Naive thymus-derived CD8-positive, alpha-beta T cell (primary cell): ENCODE measurements around the gene ARHGEF12. TPM values are rescaled to one million over a fixed set of nuclear protein-coding genes. Genes with fewer than 3 reads are reported as not detected.

ENCODE experiments used
- ATAC-seq, 2 donors: fragments of 150-1000 bp; cut with Tn5 transposase in 1 of 2; sonication (Bioruptor Pico), chemical (Tn5 transposase) in 1 of 2; 1 replicate in 1 of 2; 2 replicates in 1 of 2; pipeline ENCODE4 v1.10.0; 2021; ENCODE audit warnings: mild to moderate bottlenecking in 2 of 2, moderate library complexity in 2 of 2
- POLR2A ChIA-PET: fragments of 350-600 bp; sonication (Branson Sonifier 250); formaldehyde crosslinking; loops from one replicate; lab custom pipeline; 2021; ENCODE audit warnings: antibody characterized with exemption; lab: Charles Lee
- DNase-seq, 10 donors: peaks; one replicate each; pipeline versions ENCODE4 v3.0.0 to v3.0.0-alpha.2; 2020 to 2022
- H3K27ac Mint-ChIP-seq, 10 donors: one replicate each; pipeline ENCODE4 v1.8.0; 2020 to 2022; ENCODE audit warnings: mild to moderate bottlenecking in 10 of 10, mixed read lengths in 10 of 10, moderate library complexity in 4 of 10, inconsistent platforms in 1 of 10
- H3K27me3 Mint-ChIP-seq, 5 donors: one replicate each; pipeline ENCODE4 v1.8.0; 2021 to 2022; ENCODE audit warnings: mixed read lengths in 5 of 5
- H3K36me3 Mint-ChIP-seq, 3 donors: one replicate each; pipeline ENCODE4 v1.8.0; 2020 to 2022; ENCODE audit warnings: mixed read lengths in 3 of 3, mild to moderate bottlenecking in 2 of 3, inconsistent platforms in 1 of 3
- H3K4me1 Mint-ChIP-seq, 4 donors: one replicate each; pipeline ENCODE4 v1.8.0; 2021 to 2022; ENCODE audit warnings: mixed read lengths in 4 of 4
- H3K4me3 Mint-ChIP-seq, 10 donors: one replicate each; pipeline ENCODE4 v1.8.0; 2020 to 2022; ENCODE audit warnings: mild to moderate bottlenecking in 10 of 10, mixed read lengths in 10 of 10, moderate library complexity in 6 of 10, inconsistent platforms in 1 of 10
- H3K9me3 Mint-ChIP-seq, 9 donors: one replicate each; pipeline ENCODE4 v1.8.0; 2020 to 2022; ENCODE audit warnings: mixed read lengths in 9 of 9, mild to moderate bottlenecking in 3 of 9, inconsistent platforms in 1 of 9, moderate library complexity in 1 of 9
- polyA plus RNA-seq, 3 donors: library from polyadenylated mRNA; unstranded; fragments of 300-500 nt; fragmentation: Illumina TruSeq; gene quantifications; one replicate each; pipeline ENCODE4 v1.2.3, GENCODE V29; 2021
- total RNA-seq, 8 experiments: library from RNA in 2 of 8; stranded (reverse) in 2 of 8; gene quantifications; one replicate each; pipeline ENCODE4 v1.2.3 and lab custom pipeline; 2021 to 2026

The ARHGEF12 gene
- total and polyA plus RNA-seq, 5 experiments from 2014 or later: 0.76 to 5.4 (median 1.4) TPM

DNA sequence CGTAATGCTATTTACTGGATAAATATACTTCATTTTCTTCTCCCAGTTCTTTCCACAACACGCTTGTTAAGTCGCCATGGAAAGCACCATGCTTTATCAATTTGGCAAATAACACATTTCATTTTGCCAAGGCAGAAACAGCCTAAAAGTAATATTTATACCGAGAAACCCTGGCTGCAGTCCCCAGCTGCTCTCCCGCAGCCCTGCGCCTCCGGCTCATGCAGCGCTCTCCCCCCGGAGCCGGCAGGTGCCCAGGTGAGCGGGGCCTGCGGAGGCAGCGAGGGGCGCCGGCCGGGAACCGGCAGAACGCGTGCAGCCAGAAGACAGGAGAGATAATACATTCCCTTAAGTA lies 681 bp upstream of the ARHGEF12 start:
- Mint-ChIP-seq H3K36me3 (peaks cover 0 to 15% (median 4%) of the 10 kb centered on the region in 3 donors), H3K27ac (peak overlapping the region in 1 of 10 donors; percentile 14), H3K4me1 (peaks cover 15 to 39% (median 29%) of the 10 kb centered on the region in 4 donors), H3K4me3 (peak overlapping the region; percentile 52 to 84 (median 79)), H3K9me3 (peaks cover 0 to 4% (median 0%) of the 10 kb centered on the region in 9 donors), H3K27me3 (peaks cover 30 to 73% (median 55%) of the 10 kb centered on the region in 5 donors)
- DNase-seq (peak in 4 of 10 donors; percentile 16 to 45 (median 23)), ATAC-seq (peak; percentile 48 to 52)
- POLR2A ChIA-PET: interaction anchor here (1.1 to 1.3 kb wide), 2 partner anchors 10 to 349 kb away, joined by 3 to 6 read pairs; no protein-coding TSS in a partner anchor

DNA sequence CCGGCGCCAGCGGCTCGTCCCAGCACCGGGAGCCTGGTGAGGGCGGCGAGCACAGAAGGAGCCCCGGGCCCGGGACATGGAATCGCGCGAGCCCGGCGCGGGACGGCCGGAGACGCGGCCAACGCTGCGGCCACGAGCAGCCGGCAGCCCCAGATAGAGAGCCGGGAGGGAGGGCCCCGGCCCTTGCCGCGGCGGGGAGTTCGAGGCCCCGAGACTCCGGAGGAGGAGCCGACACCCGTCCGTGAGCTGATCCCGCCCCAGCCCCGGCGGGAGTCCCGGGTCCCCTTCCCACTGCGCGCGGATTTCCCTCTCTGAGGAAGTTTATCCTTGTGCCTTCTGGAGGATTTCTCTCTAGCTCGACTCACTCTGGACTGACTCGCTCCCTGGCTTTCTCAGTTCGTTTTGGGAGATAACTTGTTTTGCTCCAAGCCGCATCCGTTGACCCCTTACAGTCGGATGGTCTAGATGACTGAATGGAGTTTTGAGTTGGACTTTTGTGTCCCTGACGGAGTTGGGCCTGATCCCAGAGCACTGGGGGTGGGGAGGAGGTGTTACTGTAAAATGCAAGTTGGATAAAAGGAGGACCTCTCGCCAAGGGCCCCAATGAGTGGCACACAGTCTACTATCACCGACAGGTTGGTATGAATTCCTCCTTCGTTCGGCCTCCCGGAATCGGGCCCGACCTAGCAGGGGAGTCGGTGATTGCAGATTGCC lies 585 bp downstream of the ARHGEF12 start:
- POLR2A ChIA-PET: no interaction called here
- ATAC-seq (peak; percentile 21 to 22), DNase-seq (peak in 2 of 10 donors; percentile 16 to 19)
- Mint-ChIP-seq H3K4me1 (peaks cover 15 to 39% (median 29%) of the 10 kb centered on the region in 4 donors), H3K9me3 (peaks cover 0 to 4% (median 0%) of the 10 kb centered on the region in 9 donors), H3K4me3 (peak overlapping the region; percentile 78 to 93 (median 87)), H3K27me3 (peaks cover 26 to 69% (median 55%) of the 10 kb centered on the region in 5 donors), H3K27ac (peak overlapping the region in 8 of 10 donors; percentile 35 to 74 (median 60)), H3K36me3 (peaks cover 0 to 17% (median 4%) of the 10 kb centered on the region in 3 donors)

DNA sequence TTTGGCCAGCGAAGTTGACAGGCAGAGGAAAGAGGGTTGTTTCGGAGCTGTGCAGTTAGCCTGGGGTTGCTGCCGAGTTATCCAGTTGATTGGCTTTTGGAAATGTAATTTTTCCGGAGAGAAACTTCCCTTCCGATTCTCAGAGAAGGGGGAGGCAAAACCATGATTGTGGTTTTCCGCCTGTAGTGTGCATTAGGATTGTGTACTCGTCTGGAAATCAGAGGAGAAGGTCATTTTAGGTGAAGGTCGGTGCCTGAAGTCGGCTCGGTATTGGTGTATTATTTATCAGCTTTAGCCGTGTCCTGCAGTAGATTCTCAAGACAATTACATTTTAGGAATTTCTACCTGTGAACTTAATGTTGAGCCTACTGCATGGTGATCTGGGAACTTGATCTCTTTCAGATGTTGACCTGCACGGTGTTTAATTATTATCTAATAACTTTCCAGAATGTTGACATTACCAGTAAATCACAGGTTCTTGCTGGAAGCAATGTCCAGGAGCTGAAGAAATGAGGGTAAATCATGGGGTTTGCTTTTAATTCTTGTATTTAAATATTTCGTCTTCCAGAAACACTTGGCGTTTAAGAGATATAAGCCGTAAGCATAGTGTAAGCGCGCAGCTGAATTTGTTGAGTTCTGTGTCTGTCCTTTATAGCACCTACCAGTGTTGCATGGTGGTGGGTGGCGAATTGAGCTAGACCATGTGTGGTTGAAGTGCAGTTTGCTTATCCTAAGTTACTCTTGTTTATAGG lies 1.3 kb downstream of the ARHGEF12 start:
- peaks cover 17 to 39% (median 31%) of the 10 kb centered on the region in 4 donors for H3K4me1 Mint-ChIP-seq
- peaks cover 0 to 9% (median 0%) of the 10 kb centered on the region in 9 donors for H3K9me3 Mint-ChIP-seq
- peak overlapping the region in 3 of 10 donors; percentile 3 to 69 (median 48) for H3K27ac Mint-ChIP-seq
- no peak for DNase-seq
- POLR2A ChIA-PET: interaction anchor here (1.0 kb wide), 1 partner anchor 9 kb away, joined by 3 read pairs; no protein-coding TSS in a partner anchor
- peaks cover 31 to 69% (median 58%) of the 10 kb centered on the region in 5 donors for H3K27me3 Mint-ChIP-seq
- no peak for ATAC-seq
- peaks cover 0 to 22% (median 4%) of the 10 kb centered on the region in 3 donors for H3K36me3 Mint-ChIP-seq
- H3K4me3 Mint-ChIP-seq: peak overlapping the region; percentile 78 to 93 (median 87)

DNA sequence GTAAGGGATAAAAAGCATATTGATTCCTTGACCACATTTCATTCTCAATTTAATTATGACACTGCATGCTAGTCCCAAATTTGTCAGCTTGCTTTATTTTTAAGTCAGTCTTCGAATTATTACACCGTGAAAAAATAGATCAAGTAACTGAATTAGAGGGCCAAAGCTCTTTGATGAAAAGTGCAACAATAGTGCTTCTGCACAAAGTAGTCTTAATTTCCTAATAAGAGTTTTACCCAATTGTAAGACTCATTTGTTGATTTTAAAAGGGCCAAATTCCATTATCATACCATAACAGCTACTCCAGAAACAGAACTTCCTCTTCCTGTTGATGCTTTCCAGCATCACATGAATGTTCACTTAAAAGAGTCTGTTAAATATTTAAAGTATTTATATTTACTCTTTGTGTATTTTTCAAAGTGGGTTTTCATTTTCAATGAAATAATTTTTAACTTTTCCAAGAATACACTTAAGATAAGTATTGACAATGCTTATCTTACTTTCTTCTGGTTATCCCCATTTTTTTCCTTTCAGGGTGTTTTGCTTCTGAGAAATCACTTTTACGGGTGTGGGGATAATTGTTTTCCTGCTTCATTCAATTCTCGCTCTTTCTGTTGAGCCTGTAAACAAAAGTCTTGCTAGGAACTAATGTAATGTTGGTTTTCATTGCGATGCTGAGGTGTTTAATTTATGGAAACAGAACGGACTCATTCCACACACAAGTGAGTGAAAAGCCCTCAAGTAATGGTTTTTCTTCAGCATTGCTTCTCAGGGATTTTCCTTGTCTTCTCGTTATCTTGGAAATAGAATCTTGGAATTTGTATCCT lies 2.1 kb downstream of the ARHGEF12 start:
- Mint-ChIP-seq H3K9me3 (peaks cover 0 to 10% (median 0%) of the 10 kb centered on the region in 9 donors), H3K27ac (no peak overlapping the region), H3K27me3 (peaks cover 32 to 64% (median 51%) of the 10 kb centered on the region in 5 donors), H3K4me3 (peak overlapping the region in 8 of 10 donors; percentile 41 to 91 (median 87)), H3K4me1 (peaks cover 17 to 39% (median 31%) of the 10 kb centered on the region in 4 donors), H3K36me3 (peaks cover 0 to 22% (median 4%) of the 10 kb centered on the region in 3 donors)
- POLR2A ChIA-PET: interaction anchor here (1.0 kb wide), 1 partner anchor 8 kb away, joined by 3 read pairs; no protein-coding TSS in a partner anchor
- no peak for DNase-seq
- no peak for ATAC-seq

DNA sequence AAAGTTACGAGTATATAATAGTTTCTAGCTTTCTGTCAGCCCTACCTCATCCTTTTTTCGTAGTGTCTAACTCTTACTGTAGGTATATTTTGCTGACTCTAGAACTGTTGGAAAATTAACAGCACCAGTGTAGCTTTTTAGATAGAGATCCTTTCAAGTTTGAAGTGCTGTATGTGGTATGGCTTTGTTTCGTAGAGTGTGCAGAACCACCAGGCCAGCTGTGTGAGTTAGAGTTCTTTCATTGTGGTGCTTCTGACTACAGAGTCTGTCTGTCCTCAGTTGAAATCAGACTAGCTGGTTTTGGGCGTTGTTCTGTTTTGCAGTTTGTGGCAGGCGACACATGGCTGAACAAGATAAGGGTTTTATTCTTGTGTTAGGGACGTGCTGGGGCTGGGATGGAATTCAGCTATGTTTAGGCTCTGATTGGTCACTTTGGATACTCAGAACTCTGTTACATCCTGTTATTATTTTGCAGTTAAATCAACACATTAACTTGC lies 3.2 kb downstream of the ARHGEF12 start:
- Mint-ChIP-seq H3K27me3 (peaks cover 32 to 59% (median 56%) of the 10 kb centered on the region in 5 donors), H3K9me3 (peaks cover 0 to 10% (median 0%) of the 10 kb centered on the region in 9 donors), H3K4me3 (no peak overlapping the region), H3K4me1 (peaks cover 20 to 48% (median 37%) of the 10 kb centered on the region in 4 donors), H3K36me3 (peaks cover 0 to 22% (median 4%) of the 10 kb centered on the region in 3 donors), H3K27ac (no peak overlapping the region)
- ATAC-seq (peak; percentile 19 to 24), DNase-seq (peak in 2 of 10 donors; percentile 19 to 24)
- POLR2A ChIA-PET: no interaction called here

DNA sequence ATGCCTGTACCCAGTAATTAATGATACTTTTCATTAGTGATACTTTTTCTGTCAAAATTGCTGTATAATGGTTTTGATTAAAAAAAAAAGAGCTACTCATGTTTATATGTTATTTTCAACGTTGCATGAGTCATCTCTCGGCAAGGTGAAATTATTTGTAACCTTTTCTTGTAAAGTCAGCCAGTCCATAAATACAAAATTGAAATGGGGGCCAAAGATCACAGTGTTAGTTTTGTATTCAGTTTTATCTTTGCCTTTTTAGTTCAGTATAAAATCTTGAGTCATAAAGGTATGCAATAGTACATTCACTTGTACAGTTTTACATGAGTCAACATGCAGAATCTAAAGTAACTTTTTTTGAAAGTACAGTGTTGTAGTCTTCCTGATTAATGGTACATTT lies 4.3 kb downstream of the ARHGEF12 start:
- H3K4me1 Mint-ChIP-seq: peaks cover 25 to 50% (median 39%) of the 10 kb centered on the region in 4 donors
- peaks cover 0 to 22% (median 4%) of the 10 kb centered on the region in 3 donors for H3K36me3 Mint-ChIP-seq
- ATAC-seq (no peak), DNase-seq (no peak)
- H3K27ac Mint-ChIP-seq: no peak overlapping the region
- H3K9me3 Mint-ChIP-seq: peaks cover 0 to 10% (median 0%) of the 10 kb centered on the region in 9 donors
- no peak overlapping the region for H3K4me3 Mint-ChIP-seq
- POLR2A ChIA-PET: no interaction called here
- peaks cover 36 to 64% (median 56%) of the 10 kb centered on the region in 5 donors for H3K27me3 Mint-ChIP-seq

DNA sequence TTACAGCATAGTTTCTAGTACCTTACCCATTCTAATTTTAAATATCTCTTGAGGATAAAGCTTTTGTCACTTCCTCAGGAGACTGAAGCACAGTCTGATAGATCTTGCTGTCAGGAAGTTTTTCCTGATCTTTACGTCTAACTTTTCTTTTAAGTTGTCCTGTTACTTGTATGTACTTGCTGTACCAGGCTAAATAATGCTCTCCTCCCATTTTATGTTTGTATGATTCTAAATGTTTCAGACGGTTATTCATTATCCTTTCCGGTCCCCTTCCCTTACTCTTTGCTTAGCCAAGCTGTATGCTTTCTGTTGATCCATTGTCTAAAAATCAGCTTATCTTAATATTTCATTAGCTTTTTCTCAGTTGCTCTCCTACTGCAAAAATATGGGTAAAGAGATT lies 6.0 kb downstream of the ARHGEF12 start:
- DNase-seq (no peak), ATAC-seq (no peak)
- Mint-ChIP-seq H3K4me1 (peaks cover 25 to 51% (median 39%) of the 10 kb centered on the region in 4 donors), H3K27me3 (peaks cover 42 to 74% (median 62%) of the 10 kb centered on the region in 5 donors), H3K9me3 (peaks cover 0 to 10% (median 0%) of the 10 kb centered on the region in 9 donors), H3K36me3 (peaks cover 0 to 18% (median 2%) of the 10 kb centered on the region in 3 donors), H3K4me3 (no peak overlapping the region), H3K27ac (no peak overlapping the region)
- POLR2A ChIA-PET: no interaction called here

DNA sequence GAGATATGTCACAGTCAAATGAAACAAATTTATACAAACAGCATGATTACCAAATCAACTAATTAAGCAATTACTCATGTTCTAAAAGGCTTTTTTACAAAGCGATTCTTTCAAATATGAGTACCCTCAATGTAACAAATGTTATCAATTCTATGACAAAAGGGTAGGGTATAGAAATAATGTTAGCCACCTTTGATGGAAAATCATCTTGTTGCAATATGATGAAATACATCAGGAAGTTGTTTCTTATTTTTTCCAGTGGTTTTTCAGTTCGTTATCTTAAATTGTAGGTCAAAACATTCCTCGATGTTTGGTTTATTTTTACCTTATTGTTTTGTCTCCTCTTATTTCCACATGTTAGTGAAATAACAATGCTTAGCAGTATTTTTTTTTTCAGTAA lies 6.5 kb downstream of the ARHGEF12 start:
- ATAC-seq (no peak), DNase-seq (no peak)
- Mint-ChIP-seq H3K27me3 (peaks cover 43 to 74% (median 61%) of the 10 kb centered on the region in 5 donors), H3K4me3 (no peak overlapping the region), H3K36me3 (peaks cover 0 to 13% (median 0%) of the 10 kb centered on the region in 3 donors), H3K27ac (no peak overlapping the region), H3K4me1 (peaks cover 23 to 47% (median 37%) of the 10 kb centered on the region in 4 donors), H3K9me3 (peaks cover 0 to 10% (median 0%) of the 10 kb centered on the region in 9 donors)
- POLR2A ChIA-PET: no interaction called here

DNA sequence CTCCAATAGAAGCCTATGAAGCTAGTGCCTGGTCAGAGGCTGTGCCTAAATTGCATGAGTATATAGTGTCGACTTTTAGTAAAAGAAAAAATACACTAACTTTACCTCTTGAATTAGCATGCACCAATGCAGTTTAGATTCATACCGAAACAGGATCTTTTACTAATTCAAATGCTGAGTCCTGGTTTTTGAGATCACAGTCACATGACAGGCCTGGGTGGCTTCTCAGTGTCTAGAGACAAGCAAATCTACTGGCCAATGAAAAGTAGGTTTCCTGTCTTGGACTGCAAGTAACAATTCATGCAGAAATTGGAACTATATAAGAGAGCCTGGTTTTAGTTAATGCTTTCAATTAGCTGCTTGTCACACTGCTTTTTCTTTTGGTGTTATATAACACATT lies 7.2 kb downstream of the ARHGEF12 start:
- Mint-ChIP-seq H3K36me3 (peaks cover 0 to 10% (median 0%) of the 10 kb centered on the region in 3 donors), H3K27me3 (peaks cover 41 to 68% (median 59%) of the 10 kb centered on the region in 5 donors), H3K9me3 (peaks cover 0 to 6% (median 0%) of the 10 kb centered on the region in 9 donors), H3K27ac (no peak overlapping the region), H3K4me1 (peaks cover 23 to 41% (median 32%) of the 10 kb centered on the region in 4 donors), H3K4me3 (no peak overlapping the region)
- ATAC-seq: no peak
- POLR2A ChIA-PET: interaction anchor here (0.7 kb wide), 1 partner anchor 1108 kb away, joined by 4 read pairs; no protein-coding TSS in a partner anchor
- DNase-seq: no peak

DNA sequence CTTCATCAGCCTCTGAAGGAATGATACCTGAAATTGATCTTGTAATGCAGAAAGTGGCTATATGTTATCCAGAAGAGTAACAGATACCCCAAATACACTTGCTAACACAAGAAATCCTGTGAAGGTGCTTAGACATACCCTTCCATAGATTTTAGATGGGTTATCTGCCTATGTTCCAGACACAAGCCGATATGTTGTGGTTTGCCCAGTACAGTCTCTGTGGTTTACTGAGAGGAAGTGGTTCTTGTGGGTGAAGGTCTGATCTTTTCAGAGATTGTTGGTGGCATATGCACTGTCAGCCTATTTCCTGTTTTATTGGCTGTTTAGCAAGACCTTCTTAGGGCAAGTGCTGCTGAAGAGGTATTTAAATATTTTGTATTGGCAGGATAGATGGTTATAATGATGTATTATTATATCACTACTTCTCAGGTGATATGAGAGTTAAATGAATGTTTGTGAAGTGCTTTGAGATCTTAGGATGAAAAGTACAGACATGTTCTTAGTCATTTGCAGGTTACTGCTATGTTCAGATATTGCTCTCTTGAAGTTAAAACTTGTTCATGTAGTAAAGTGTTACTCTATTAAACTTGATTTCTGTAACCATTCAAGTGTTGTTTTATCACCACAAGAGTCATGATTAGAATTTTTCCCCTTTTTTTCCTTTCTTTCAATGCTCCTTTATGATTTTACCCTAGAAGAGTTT lies 8.2 kb downstream of the ARHGEF12 start:
- peak overlapping the region in 9 of 10 donors; percentile 38 to 76 (median 54) for H3K4me3 Mint-ChIP-seq
- POLR2A ChIA-PET: interaction anchor here (0.7 kb wide), 1 partner anchor 1107 kb away, joined by 4 read pairs; no protein-coding TSS in a partner anchor
- ATAC-seq: peak; percentile 90 to 95

More for the DNA sequence above, 8.2 kb downstream of the ARHGEF12 start:
- peak overlapping the region in 3 of 10 donors; percentile 29 to 73 (median 36) for H3K27ac Mint-ChIP-seq
- peak in 9 of 10 donors; percentile 23 to 81 (median 70) for DNase-seq
- peaks cover 20 to 33% (median 30%) of the 10 kb centered on the region in 4 donors for H3K4me1 Mint-ChIP-seq
- peaks cover 0 to 10% (median 0%) of the 10 kb centered on the region in 3 donors for H3K36me3 Mint-ChIP-seq
- peaks cover 42 to 68% (median 56%) of the 10 kb centered on the region in 5 donors for H3K27me3 Mint-ChIP-seq
- H3K9me3 Mint-ChIP-seq: peaks cover 0 to 6% (median 0%) of the 10 kb centered on the region in 9 donors
